K562 (cell line): ENCODE measurements around the gene OXLD1. TPM values are rescaled to one million over a fixed set of nuclear protein-coding genes. Genes with fewer than 3 reads are reported as not detected.
A peak's percentile ranks its signal among the peaks of the same experiment; 100 is the strongest.

Experiments
- CEBPG ChIP-seq, 3 experiments: fragments of 200-800 bp in 1 of 3; sonication (Bioruptor generic) in 1 of 3; sonication (generic) in 1 of 3; formaldehyde crosslinking in 1 of 3; IDR thresholded peaks in 2 of 3; conservative IDR thresholded peaks in 1 of 3; 2 replicates each; pipeline versions ENCODE4 v1.6.1 to v1.8.0; 2016 to 2022; ENCODE audit warnings: missing compliant biosample characterization in 2 of 3, missing genetic modification characterization in 2 of 3, mild to moderate bottlenecking in 1 of 3, missing genetic modification reagents in 1 of 3
- E2F8 ChIP-seq: fragments of 450-650 bp; IDR thresholded peaks from 2 replicates; pipeline ENCODE4 v1.7.1; 2018; ENCODE audit warnings: mild to moderate bottlenecking, low read depth; ENCODE audit not compliant: partially characterized antibody
- GATAD2B ChIP-seq: fragments of 450-650 bp; IDR thresholded peaks from 2 replicates; pipeline ENCODE4 v1.6.1; 2017; ENCODE audit warnings: mild to moderate bottlenecking, borderline replicate concordance
- KHSRP ChIP-seq: fragments of 450-650 bp; IDR thresholded peaks from 2 replicates; pipeline ENCODE4 v1.6.1; 2017
- MCM2 ChIP-seq: fragments of 450-650 bp; IDR thresholded peaks from 2 replicates; pipeline ENCODE4 v1.6.1; 2017; ENCODE audit warnings: low read depth, mild to moderate bottlenecking
- MEF2A ChIP-seq: IDR thresholded peaks from 2 replicates; pipeline ENCODE4 v1.6.1; 2011; ENCODE audit warnings: low read depth, mild to moderate bottlenecking, low read length, moderate library complexity; ENCODE audit not compliant: control insufficient read depth
- NFXL1 ChIP-seq: fragments of 450-650 bp; formaldehyde crosslinking; IDR thresholded peaks from 2 replicates; pipeline ENCODE4 v1.4.0; 2021; ENCODE audit warnings: mild to moderate bottlenecking
- PML ChIP-seq: IDR thresholded peaks from 2 replicates; pipeline ENCODE4 v1.6.1; 2012; ENCODE audit warnings: low read length, inconsistent platforms
- PURB ChIP-seq: sonication (generic); formaldehyde crosslinking; IDR thresholded peaks from 2 replicates; pipeline ENCODE4 v1.9.0; 2021; ENCODE audit warnings: low read depth, mild to moderate bottlenecking, missing genetic modification reagents
- RBFOX2 ChIP-seq: fragments of 200-400 bp; formaldehyde crosslinking; IDR thresholded peaks from 2 replicates; pipeline ENCODE4 v1.6.1; 2017; ENCODE audit warnings: low read depth, mild to moderate bottlenecking, low read length, moderate library complexity
- REST ChIP-seq, 2 experiments: fragments of 450-650 bp; formaldehyde crosslinking in 1 of 2; IDR thresholded peaks; 2 replicates each; pipeline versions ENCODE4 v1.4.0 to v1.6.1; 2014 to 2020; ENCODE audit warnings: mild to moderate bottlenecking in 2 of 2, borderline replicate concordance in 1 of 2, low read depth in 1 of 2
- RHOXF2B ChIP-seq: fragments of 250-450 bp; sonication (Bioruptor Pico); conservative IDR thresholded peaks from 2 replicates; pipeline ENCODE4 v1.5.1; 2021
- SRF ChIP-seq, 2 experiments: fragments of 250-450, 450-650 bp in 1 of 2; sonication (Bioruptor Pico) in 1 of 2; sonication (generic) in 1 of 2; formaldehyde crosslinking; IDR thresholded peaks; 2 replicates each; pipeline versions ENCODE4 v1.5.0 to v1.5.1; 2020 to 2022; ENCODE audit warnings: mild to moderate bottlenecking in 1 of 2, missing genetic modification reagents in 1 of 2
- TOE1 ChIP-seq, 2 experiments: fragments of 450-650 bp in 1 of 2; sonication (generic) in 1 of 2; formaldehyde crosslinking in 1 of 2; IDR thresholded peaks; 2 replicates each; pipeline versions ENCODE4 v1.7.1 to v1.8.0; 2016 to 2022; ENCODE audit warnings: borderline replicate concordance in 2 of 2, mild to moderate bottlenecking in 2 of 2, antibody characterized with exemption in 1 of 2, inconsistent platforms in 1 of 2, low read depth in 1 of 2, missing genetic modification reagents in 1 of 2, moderate library complexity in 1 of 2
- ZNF12 ChIP-seq: sonication (generic); formaldehyde crosslinking; IDR thresholded peaks from 2 replicates; pipeline ENCODE4 v1.4.0; 2020; ENCODE audit warnings: mild to moderate bottlenecking, missing genetic modification reagents
- polyA plus RNA-seq, 8 experiments: library from polyadenylated mRNA; depleted of rRNA in 4 of 8; stranded (reverse) in 5 of 8; unstranded in 3 of 8; fragments of >200 nt; fragmentation: Nextera tagmentation in 2 of 8; fragmentation: Illumina TruSeq in 1 of 8; extraction: Ambion mirVana in 2 of 8; extraction: Trizol in 1 of 8; gene quantifications; 2 replicates each; pipeline versions ENCODE4 v1.2.1 to v1.2.3, GENCODE V29; 2011 to 2014; ENCODE audit warnings: inconsistent platforms in 1 of 8, missing spikeins in 1 of 8
- total RNA-seq, 7 experiments: library from RNA; depleted of rRNA in 6 of 7; stranded (reverse); fragments of >200 nt in 6 of 7; fragmentation: Illumina TruSeq in 2 of 7; extraction: Trizol in 2 of 7; gene quantifications; 2 replicates each; pipeline versions ENCODE4 v1.2.1 to v1.2.3, GENCODE V29; 2011 to 2021; ENCODE audit warnings: low replicate concordance in 1 of 7

The OXLD1 gene
- total and polyA plus RNA-seq, 9 of the 15 experiments (the other 6 are each of a cell fraction or from before 2014, with no cell fraction given), result 4.4 to 115 (median 29.3) TPM

GRCh38 chr17:81683584-81684441 lies 17.4 kb upstream of the OXLD1 start, which contains the start of the genes ARL16 and HGS (continued):
- TF ChIP-seq E2F8 (peak; percentile 97), NFXL1 (CRISPR knock-in tag) (no peak), SRF (CRISPR knock-in tag; IDR thresholded peaks at IDR 0.05) (peak in 1 of 2 experiments; percentile 54; a peak in 1 of 4 replicates), KHSRP (no peak), RHOXF2B (CRISPR knock-in tag) (no peak), MEF2A (no peak), TOE1 (IDR thresholded peaks at IDR 0.05; ENCODE audit: borderline replicate concordance) (peak; percentile 68; the same call in 1 of the 2 replicates), TOE1 (CRISPR knock-in tag; IDR thresholded peaks at IDR 0.05; ENCODE audit: borderline replicate concordance, low read depth) (no peak), MCM2 (no peak), ZNF12 (CRISPR knock-in tag) (no peak), GATAD2B (peak; percentile 83; the same call in 1 of the 2 replicates), CEBPG (CRISPR knock-in tag; IDR thresholded peaks at IDR 0.05) (no peak), CEBPG (tag; conservative IDR thresholded peaks at IDR 0.05 in 1 of 2, IDR thresholded peaks at IDR 0.05 in 1 of 2) (no peak), RBFOX2 (peak; percentile 86), REST (IDR thresholded peaks at IDR 0.05; ENCODE audit: borderline replicate concordance) (no peak), REST (CRISPR knock-in tag; IDR thresholded peaks at IDR 0.05; ENCODE audit: low read depth) (peak; percentile 72; the same call in 1 of the 2 replicates), PURB (no peak), PML (0 out of 2 replicates have a peak, but pooled peaks have one; percentile 3)
